K562 (cell line): ENCODE measurements around the gene KCP. TPM values are rescaled to one million over a fixed set of nuclear protein-coding genes. Genes with fewer than 3 reads are reported as not detected.

Experiments
- ATAC-seq: fragments of 200-7000 bp; cut with Tn5 transposase; 3 replicates; pipeline ENCODE4 v1.9.1; 2020; ENCODE audit warnings: moderate library complexity
- BruUV-seq: library from RNA; stranded (reverse); fragments of 400-500 nt; replicated peaks from 2 replicates; lab custom pipeline; 2021; lab: Mats Ljungman, UMichigan
- CTCF ChIA-PET: fragments of 300-600 bp; formaldehyde crosslinking; extraction: SDS; loops from one replicate; lab custom pipeline; 2021; ENCODE audit warnings: low intra/inter-chr PET ratio; lab: Yijun Ruan, JAX
- POLR2A ChIA-PET: fragments of 300-600, 350-650 bp; sonication (Branson Sonifier 250); formaldehyde crosslinking; extraction: SDS; loops from one replicate; lab custom pipeline; 2021; ENCODE audit warnings: antibody characterized with exemption, inconsistent platforms; lab: Yijun Ruan, JAX
- DNase-seq, 4 experiments: peaks; one replicate each; pipeline versions ENCODE4 v3.0.0 to v3.0.0-alpha.2; 2011 to 2018; ENCODE audit warnings: low spot score in 3 of 4, mixed read lengths in 3 of 4; ENCODE audit errors: extremely low read depth in 1 of 4
- FAIRE-seq: peaks from 2 replicates; lab custom pipeline; 2011; peaks lifted over from hg19 to GRCh38; lab: Jason Lieb, UNC
- H2AFZ ChIP-seq: 2 replicates; pipeline ENCODE4 v1.6.0; 2011; ENCODE audit warnings: low read depth, low read length, control low read depth, inconsistent platforms
- H3K27ac ChIP-seq: fragments of 200-600 bp; 3 replicates; pipeline ENCODE4 v1.8.0; 2011; ENCODE audit warnings: low read depth, mild to moderate bottlenecking, control low read depth, inconsistent platforms, low read length, moderate library complexity, mixed read lengths; ENCODE audit errors: extremely low read depth
- H3K27me3 ChIP-seq, 2 experiments: fragments of 300-600 bp in 1 of 2; 2 replicates in 1 of 2; 3 replicates in 1 of 2; pipeline versions ENCODE4 v1.6.0 to v1.8.0; 2011; ENCODE audit warnings: inconsistent platforms in 2 of 2, low read length in 2 of 2, mild to moderate bottlenecking in 1 of 2, mixed read lengths in 1 of 2, moderate library complexity in 1 of 2; ENCODE audit not compliant: control insufficient read depth in 2 of 2, insufficient read depth in 2 of 2
- H3K36me3 ChIP-seq: fragments of 300-600 bp; 3 replicates; pipeline ENCODE4 v1.8.0; 2011; ENCODE audit warnings: mild to moderate bottlenecking, low read length, inconsistent platforms; ENCODE audit not compliant: control insufficient read depth, insufficient read depth
- H3K4me1 ChIP-seq, 2 experiments: fragments of 200-600 bp in 1 of 2; replicated peaks in 1 of 2; 2 replicates in 1 of 2; 3 replicates in 1 of 2; pipeline versions ENCODE4 v1.5.1 to v1.8.0; 2011; ENCODE audit warnings: inconsistent platforms in 2 of 2, low read length in 2 of 2, mild to moderate bottlenecking in 1 of 2, mixed read lengths in 1 of 2, moderate library complexity in 1 of 2; ENCODE audit not compliant: control insufficient read depth in 2 of 2, insufficient read depth in 2 of 2
- H3K4me2 ChIP-seq: 2 replicates; pipeline ENCODE4 v1.6.1; 2011; ENCODE audit warnings: low read length, control low read depth, inconsistent platforms, mixed read lengths; ENCODE audit not compliant: insufficient read depth
- H3K4me3 ChIP-seq: fragments of 200-600 bp; sonication (generic), shearing (Covaris generic); 2 replicates; pipeline ENCODE4 v1.5.1; 2016; ENCODE audit warnings: control low read depth, inconsistent platforms
- H3K79me2 ChIP-seq: fragments of 200-600 bp; 3 replicates; pipeline ENCODE4 v1.8.0; 2011; ENCODE audit warnings: low read length, inconsistent platforms; ENCODE audit not compliant: control insufficient read depth, insufficient read depth
- H3K9ac ChIP-seq, 2 experiments: 2 replicates each; pipeline versions ENCODE4 v1.6.0 to v1.6.1; 2011; ENCODE audit warnings: low read depth in 2 of 2, low read length in 2 of 2, control low read depth in 1 of 2, inconsistent platforms in 1 of 2, mild to moderate bottlenecking in 1 of 2, mixed read lengths in 1 of 2; ENCODE audit not compliant: insufficient read depth in 1 of 2
- H3K9me1 ChIP-seq: one replicate; pipeline ENCODE4 v1.6.0; 2011; ENCODE audit warnings: inconsistent platforms, mild to moderate bottlenecking, low read length, moderate library complexity; ENCODE audit not compliant: control insufficient read depth, insufficient read depth
- H3K9me3 ChIP-seq: replicated peaks from 2 replicates; pipeline ENCODE4 v1.5.1; 2011; ENCODE audit warnings: low read depth, low read length, inconsistent platforms; ENCODE audit not compliant: control insufficient read depth, insufficient read depth
- H4K20me1 ChIP-seq: replicated peaks from 2 replicates; pipeline ENCODE4 v1.6.1; 2011; ENCODE audit warnings: low read length, inconsistent platforms, mixed read lengths; ENCODE audit not compliant: control insufficient read depth, insufficient read depth
- CTCF ChIP-seq, 3 experiments: IDR thresholded peaks in 2 of 3; conservative IDR thresholded peaks in 1 of 3; 2 replicates each; pipeline ENCODE4 v1.5.1; 2011 to 2012; ENCODE audit warnings: low read length in 3 of 3, mild to moderate bottlenecking in 3 of 3, control low read depth in 2 of 3, improper control_type of control experiment in 1 of 3, inconsistent platforms in 1 of 3, low read depth in 1 of 3, mixed read lengths in 1 of 3, moderate library complexity in 1 of 3; ENCODE audit not compliant: insufficient read depth in 2 of 3
- IRF2 ChIP-seq: sonication (generic); formaldehyde crosslinking; IDR thresholded peaks from 2 replicates; pipeline ENCODE4 v1.8.1; 2022; ENCODE audit warnings: mild to moderate bottlenecking, missing genetic modification reagents
- MAZ ChIP-seq, 2 experiments: fragments of 450-650 bp in 1 of 2; sonication (generic) in 1 of 2; formaldehyde crosslinking; IDR thresholded peaks in 1 of 2; conservative IDR thresholded peaks in 1 of 2; 2 replicates each; pipeline versions ENCODE4 v1.4.0 to v1.5.0; 2020; ENCODE audit warnings: mild to moderate bottlenecking in 1 of 2, missing genetic modification reagents in 1 of 2
- MTA1 ChIP-seq: fragments of 450-650 bp; IDR thresholded peaks from 2 replicates; pipeline ENCODE4 v1.6.1; 2017; ENCODE audit warnings: borderline replicate concordance
- SMARCA5 ChIP-seq: fragments of 450-650 bp; IDR thresholded peaks from 2 replicates; pipeline ENCODE4 v1.6.1; 2016
- SMC3 ChIP-seq: conservative IDR thresholded peaks from 2 replicates; pipeline ENCODE4 v1.6.1; 2011; ENCODE audit warnings: low read depth, low read length, improper control_type of control experiment; ENCODE audit not compliant: insufficient read depth
- ZNF318 ChIP-seq, 2 experiments: fragments of 450-650 bp; IDR thresholded peaks; 2 replicates each; pipeline ENCODE4 v1.6.1; 2016; ENCODE audit warnings: mild to moderate bottlenecking in 2 of 2, borderline replicate concordance in 1 of 2, low read depth in 1 of 2, moderate library complexity in 1 of 2
- WGBS: fragments of 100-300 bp; shearing (Covaris generic); methylation state at CpG from one replicate; pipeline ENCODE4 v1.1.6; 2016; ENCODE audit warnings: low coverage, mixed read lengths; ENCODE audit not compliant: insufficient coverage; ENCODE audit errors: missing lambda C conversion rate; 5-methylcytosine and 5-hydroxymethylcytosine counted together
- in situ Hi-C: fragments of 300-500 bp; cut with MboI; formaldehyde crosslinking; loops from 4 replicates; pipeline ENCODE4 v1.15.0; 2018; ENCODE audit warnings: inconsistent platforms, mixed read lengths
- intact Hi-C: fragments of 100-400 bp; cut with micrococcal nuclease; formaldehyde crosslinking; loops from 2 replicates; pipeline ENCODE4 v1.14.2; 2022
- polyA plus RNA-seq, 8 experiments: library from polyadenylated mRNA; depleted of rRNA in 4 of 8; stranded (reverse) in 5 of 8; unstranded in 3 of 8; fragments of >200 nt; fragmentation: Nextera tagmentation in 2 of 8; fragmentation: Illumina TruSeq in 1 of 8; extraction: Ambion mirVana in 2 of 8; extraction: Trizol in 1 of 8; gene quantifications; 2 replicates each; pipeline versions ENCODE4 v1.2.1 to v1.2.3, GENCODE V29; 2011 to 2014; ENCODE audit warnings: inconsistent platforms in 1 of 8, missing spikeins in 1 of 8
- total RNA-seq, 7 experiments: library from RNA; depleted of rRNA in 6 of 7; stranded (reverse); fragments of >200 nt in 6 of 7; fragmentation: Illumina TruSeq in 2 of 7; extraction: Trizol in 2 of 7; gene quantifications; 2 replicates each; pipeline versions ENCODE4 v1.2.1 to v1.2.3, GENCODE V29; 2011 to 2021; ENCODE audit warnings: low replicate concordance in 1 of 7
- TF ChIP-seq, protein P1 (sequence below): fragments of 250-450 bp; sonication (Bioruptor Pico); IDR thresholded peaks from 2 replicates; pipeline ENCODE4 v1.8.0; 2021; ENCODE audit warnings: moderate library complexity, mild to moderate bottlenecking, inconsistent platforms

KCP gene
- total and polyA plus RNA-seq, 9 of the 15 experiments (the other 6 are each of a cell fraction or from before 2014, with no cell fraction given), result 0.06 to 0.17 (median 0.12) TPM; not detected in 3

DNA sequence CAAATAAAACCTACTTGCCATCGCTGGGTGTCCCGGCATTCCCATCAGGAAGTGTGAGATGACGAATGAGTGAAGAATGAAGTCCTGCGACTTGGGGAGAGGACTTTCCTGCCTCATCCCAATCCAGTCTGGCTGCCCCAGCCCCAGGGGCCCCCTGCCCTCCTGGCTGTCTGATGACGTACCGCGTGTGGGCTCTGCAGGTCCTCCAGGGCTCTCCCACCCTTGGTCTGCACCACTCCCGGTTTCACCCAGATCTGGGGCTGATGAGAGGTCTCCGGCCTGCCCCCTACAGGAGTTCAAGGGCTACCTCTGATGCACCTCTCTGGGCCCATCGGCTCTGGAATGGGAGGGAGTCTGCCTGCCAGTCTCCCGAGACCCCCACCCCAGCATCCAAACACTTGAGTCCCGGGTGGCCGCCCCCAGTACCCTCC lies 38.1 kb downstream of the KCP start:
- BruUV-seq, result no TSS peak
- peak; percentile 81 for ATAC-seq
- TF ChIP-seq CTCF (IDR thresholded peaks at IDR 0.05 in 2 of 3, conservative IDR thresholded peaks at IDR 0.05 in 1 of 3; ENCODE audit: insufficient read depth in 2 of 3, low read depth in 1 of 3, low read length in 3 of 3) (peak; percentile 50 to 62 (median 51); a peak in 5 of 6 replicates), MAZ (CRISPR knock-in tag; conservative IDR thresholded peaks at IDR 0.05 in 1 of 2, IDR thresholded peaks at IDR 0.05 in 1 of 2) (no peak), SMC3 (0 out of 2 replicates have a peak, but pooled peaks have one; percentile 23), IRF2 (no peak), SMARCA5 (no peak), ZNF318 (IDR thresholded peaks at IDR 0.05; ENCODE audit: borderline replicate concordance in 1 of 2, low read depth in 1 of 2) (no peak), MTA1 (no peak)
- TF ChIP-seq, protein P1, sequence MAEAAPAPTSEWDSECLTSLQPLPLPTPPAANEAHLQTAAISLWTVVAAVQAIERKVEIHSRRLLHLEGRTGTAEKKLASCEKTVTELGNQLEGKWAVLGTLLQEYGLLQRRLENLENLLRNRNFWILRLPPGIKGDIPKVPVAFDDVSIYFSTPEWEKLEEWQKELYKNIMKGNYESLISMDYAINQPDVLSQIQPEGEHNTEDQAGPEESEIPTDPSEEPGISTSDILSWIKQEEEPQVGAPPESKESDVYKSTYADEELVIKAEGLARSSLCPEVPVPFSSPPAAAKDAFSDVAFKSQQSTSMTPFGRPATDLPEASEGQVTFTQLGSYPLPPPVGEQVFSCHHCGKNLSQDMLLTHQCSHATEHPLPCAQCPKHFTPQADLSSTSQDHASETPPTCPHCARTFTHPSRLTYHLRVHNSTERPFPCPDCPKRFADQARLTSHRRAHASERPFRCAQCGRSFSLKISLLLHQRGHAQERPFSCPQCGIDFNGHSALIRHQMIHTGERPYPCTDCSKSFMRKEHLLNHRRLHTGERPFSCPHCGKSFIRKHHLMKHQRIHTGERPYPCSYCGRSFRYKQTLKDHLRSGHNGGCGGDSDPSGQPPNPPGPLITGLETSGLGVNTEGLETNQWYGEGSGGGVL (CRISPR knock-in tag), result no peak

More for the DNA sequence above, 38.1 kb downstream of the KCP start:
- peak; percentile 48 to 64 (median 62) for DNase-seq
- Histone ChIP-seq H3K4me3 (no peak overlapping the region), H3K9me3 (no peaks in the 10 kb centered on the region), H2AFZ (no peak overlapping the region), H3K27me3 (no peaks in the 10 kb centered on the region), H3K9me1 (no peaks in the 10 kb centered on the region), H3K36me3 (peaks cover 12% of the 10 kb centered on the region; the same call in 1 of the 3 replicates), H3K9ac (peak overlapping the region in 1 of 2 experiments; percentile 15; a peak in 1 of 4 replicates), H3K4me1 (peaks cover 0 to 36% of the 10 kb centered on the region in 2 experiments; a peak in 3 of 5 replicates), H4K20me1 (no peaks in the 10 kb centered on the region), H3K4me2 (no peak overlapping the region), H3K27ac (no peak overlapping the region), H3K79me2 (no peaks in the 10 kb centered on the region)
- POLR2A ChIA-PET, result interaction anchor here (0.6 to 2.9 kb wide), 2 partner anchors 9 to 292 kb away, joined by 3 to 14 read pairs; partner anchors contain the start of gene ATP6V1F
- intact Hi-C loops, result no loop called here
- WGBS, result 27% methylated on average over 13 of the region's 13 CpGs
- CTCF ChIA-PET, result no interaction called here
- no peak for FAIRE-seq
- in situ Hi-C loops, result no loop called here
